Femur (tissue), 1 donor: Measurements from ENCODE around the gene IFI27L2.
A peak's percentile ranks its signal among the peaks of the same experiment; 100 is the strongest.

Source experiments
- DNase-seq: peaks from one replicate; pipeline ENCODE4 v3.0.0-alpha.2; 2017

Gene IFI27L2

DNA sequence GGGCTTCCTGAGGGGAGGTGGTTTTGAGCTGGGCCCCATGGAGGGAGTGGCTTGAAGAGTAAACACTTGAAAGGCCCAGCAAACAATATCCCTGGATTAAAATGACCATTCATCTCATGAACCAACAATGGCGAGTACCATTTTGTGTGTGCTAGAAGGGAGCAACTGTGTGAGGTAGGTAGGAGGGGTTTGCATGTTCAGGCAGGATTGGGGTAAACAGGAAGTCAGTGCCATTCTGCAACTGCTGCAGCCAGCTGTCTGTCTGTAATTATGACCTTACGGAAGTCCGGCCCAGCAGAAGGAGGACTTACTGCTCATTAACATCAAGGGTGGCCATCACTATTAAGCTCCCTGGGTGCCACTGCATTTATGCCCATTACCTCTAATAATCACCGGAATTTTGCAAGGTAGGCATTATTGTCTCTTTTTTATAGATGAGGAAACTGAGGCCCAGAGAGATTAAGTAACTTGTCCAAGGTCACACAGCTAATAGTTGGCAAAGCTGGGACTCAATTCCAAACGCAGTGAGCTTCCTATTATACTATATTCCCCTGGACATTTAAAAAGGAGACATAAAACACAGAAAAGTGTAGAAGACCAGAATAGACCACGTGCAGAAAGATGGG is 16.6 kb upstream of the IFI27L2 start:
- no peak for DNase-seq

DNA sequence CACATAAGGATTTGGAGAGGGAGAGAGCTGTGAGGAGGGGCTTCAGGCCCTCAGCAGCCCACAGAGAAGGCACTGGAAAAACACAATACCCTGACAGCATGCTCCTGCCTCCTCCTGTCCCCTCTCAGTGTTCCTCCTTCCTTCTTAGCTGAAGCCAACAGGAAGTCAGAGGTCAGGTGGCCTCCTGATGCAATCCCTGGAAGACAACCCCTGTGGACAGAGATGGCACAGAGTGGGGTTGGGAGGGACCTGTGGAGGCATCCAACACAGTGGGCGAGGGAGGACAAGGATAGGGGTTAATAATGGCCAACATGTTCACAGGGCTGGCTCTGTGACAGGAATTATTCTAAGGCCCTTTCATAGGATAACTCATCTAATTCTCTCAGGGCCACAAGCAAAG is 15.4 kb upstream of the IFI27L2 start:
- DNase-seq, result no peak

DNA sequence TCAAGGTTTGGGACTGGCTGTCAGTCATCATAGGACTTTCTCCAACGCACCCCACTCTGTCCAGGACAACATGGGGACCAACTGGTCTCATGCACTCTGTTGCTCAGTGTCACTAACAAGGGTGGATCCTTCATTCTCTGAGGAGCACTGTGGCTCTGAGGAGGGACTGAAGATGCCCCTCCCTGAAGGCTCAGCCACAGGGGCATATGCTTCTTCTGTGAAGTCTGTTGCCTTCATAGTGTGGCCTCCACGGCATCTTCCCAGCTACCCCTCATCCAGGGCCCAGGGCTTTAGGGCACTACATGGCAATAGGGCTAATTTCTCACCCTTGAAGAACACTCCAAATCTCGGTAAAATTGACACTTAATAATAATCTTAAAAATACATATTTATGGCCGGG is 14.3 kb upstream of the IFI27L2 start:
- DNase-seq, result no peak

DNA sequence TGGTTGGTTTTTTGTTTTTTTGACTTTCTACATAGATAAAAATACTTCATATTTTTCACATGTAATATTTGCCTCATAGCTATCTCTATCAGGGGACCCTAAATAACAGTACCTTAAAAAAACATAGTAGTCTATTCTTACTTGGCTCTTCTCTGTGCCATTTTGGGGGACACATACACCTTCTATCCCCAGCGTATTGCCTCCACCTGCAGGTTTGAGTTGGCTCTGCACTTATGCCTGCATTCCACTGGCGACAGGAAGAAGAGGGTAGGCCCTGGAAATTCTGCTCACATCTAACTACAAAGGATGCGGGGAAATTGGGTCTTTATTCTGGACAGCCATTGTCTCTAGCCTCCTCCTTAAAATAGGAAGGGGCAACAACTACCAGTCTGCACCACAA is 13.8 kb upstream of the IFI27L2 start:
- DNase-seq, result no peak

- no peak for DNase-seq
Measured at GRCh38 chr14:94142836-94143235, 13.4 kb upstream of the IFI27L2 start.

DNA sequence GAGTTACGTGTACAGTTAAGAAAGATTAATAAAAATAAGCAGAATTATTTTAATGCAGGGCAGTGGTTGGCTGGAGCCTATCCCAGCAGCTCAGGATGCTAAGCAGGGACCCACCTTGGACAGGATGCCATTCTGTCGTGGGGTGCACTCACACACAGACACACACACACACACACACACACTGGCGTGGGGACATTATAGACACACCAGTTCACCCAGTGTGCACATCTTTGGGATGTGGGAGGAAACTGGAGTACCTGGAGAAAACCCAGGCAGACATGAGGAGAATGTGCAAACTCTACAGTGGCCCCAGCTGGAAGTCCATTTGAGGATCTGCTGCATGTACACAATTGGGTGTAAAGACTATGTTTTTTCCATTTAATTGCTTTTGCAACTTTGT is 12.8 kb upstream of the IFI27L2 start:
- no peak for DNase-seq

DNA sequence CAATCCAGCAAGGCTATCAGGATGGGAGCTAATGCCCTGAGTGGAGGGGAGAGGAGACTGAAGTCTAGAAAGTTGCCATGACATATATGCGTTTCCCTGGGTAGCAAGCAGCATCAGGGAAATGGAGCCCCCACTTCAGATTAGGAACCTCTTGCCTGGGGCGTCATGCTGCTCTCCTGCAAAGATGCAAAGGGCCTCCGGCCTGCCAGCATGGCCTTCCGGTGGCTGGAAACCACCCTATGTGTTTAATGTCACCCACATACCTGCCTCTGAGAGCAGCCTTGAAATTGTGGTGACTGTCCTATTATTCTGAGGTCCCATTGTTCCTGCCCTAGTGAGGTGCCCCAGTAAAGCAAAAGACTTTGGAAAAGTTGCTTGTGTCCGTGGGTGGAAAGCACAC is 10.0 kb upstream of the IFI27L2 start:
- no peak for DNase-seq

DNA sequence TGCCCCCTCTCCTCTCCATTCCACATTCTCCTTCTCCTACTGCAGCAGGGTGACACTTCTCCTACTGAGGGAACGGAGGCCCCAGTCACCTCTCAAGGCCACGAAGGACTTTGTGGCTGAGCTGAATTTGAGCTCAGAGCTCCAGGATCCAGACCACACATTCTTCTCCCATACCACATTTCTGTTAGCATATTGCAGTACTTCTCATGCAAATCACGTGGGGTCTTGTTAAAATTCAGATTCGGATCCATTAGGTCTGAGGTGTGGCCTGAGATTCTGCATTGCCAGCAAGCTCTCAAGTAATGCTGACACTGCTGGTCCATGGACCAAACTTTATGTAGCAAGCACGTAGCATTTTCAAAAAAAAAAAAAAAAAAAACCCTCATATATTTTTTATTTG is 9.6 kb upstream of the IFI27L2 start:
- no peak for DNase-seq

- no peak for DNase-seq
Measured at GRCh38 chr14:94138251-94138650, 8.8 kb upstream of the IFI27L2 start.

- peak; percentile 85 for DNase-seq
Measured at GRCh38 chr14:94136575-94137331, 7.3 kb upstream of the IFI27L2 start.

GRCh38 chr14:94135476-94135875 is 6.1 kb upstream of the IFI27L2 start:
- no peak for DNase-seq

DNA sequence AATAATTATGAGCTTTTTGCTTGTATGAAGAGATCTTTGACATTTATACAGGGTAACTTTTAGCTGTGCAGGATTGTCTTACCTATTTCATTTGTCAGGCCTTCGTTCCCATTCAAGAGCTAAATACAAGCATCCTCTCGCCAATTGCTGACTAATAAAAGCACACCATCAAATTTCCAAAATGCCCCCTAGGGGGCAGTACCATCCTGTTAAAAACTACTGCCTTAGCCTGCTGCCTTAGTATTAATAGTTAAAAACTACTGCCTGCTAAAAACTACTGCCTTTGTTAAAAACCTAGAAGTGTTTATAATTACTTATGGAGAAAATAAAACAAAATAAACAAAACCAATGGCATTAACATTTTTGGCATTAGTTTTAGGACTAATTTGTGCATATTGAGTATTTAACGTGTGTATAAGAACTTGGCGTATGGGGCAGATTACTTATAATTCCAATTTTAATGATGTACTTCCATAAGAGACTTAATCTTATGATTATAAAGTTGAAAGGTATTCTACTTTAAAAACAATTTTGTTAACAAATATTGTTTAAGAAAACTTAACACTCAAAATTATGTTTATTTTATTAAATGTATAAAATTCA is 3.0 kb upstream of the IFI27L2 start:
- DNase-seq, result peak; percentile 61

GRCh38 chr14:94129758-94130414 is 482 bp upstream of the IFI27L2 start:
- peak; percentile 51 for DNase-seq

DNA sequence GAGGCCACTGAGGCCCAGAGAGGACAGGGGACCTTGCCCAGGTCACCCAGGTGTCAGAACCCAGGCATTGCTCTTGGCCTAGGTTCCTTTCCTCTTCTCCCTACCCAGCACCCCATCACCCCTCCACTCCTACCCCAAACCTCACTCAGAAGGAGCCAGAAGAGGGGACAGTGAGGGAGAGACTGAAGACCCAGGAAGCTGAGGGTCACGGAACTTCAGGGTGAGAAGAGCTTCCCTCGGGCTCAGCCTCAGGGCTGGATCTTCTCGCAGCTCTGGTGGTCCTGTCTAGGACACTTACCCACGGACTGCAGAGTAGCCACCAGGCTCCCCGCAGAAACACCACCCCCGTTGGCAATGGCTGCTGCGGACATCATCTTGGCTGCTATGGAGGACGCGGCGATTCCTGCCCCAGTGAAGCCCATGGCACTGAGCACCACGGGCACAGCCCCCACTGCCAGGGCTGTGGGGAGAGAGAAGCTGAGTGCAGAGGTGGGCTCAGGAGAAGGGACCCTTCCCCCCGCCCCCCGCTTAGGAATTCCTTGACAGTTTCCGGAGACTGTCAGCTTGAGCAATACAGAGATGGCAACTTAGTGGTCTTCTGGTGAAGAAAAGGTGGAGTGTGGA is 1.1 kb downstream of the IFI27L2 start:
- DNase-seq, result no peak

DNA sequence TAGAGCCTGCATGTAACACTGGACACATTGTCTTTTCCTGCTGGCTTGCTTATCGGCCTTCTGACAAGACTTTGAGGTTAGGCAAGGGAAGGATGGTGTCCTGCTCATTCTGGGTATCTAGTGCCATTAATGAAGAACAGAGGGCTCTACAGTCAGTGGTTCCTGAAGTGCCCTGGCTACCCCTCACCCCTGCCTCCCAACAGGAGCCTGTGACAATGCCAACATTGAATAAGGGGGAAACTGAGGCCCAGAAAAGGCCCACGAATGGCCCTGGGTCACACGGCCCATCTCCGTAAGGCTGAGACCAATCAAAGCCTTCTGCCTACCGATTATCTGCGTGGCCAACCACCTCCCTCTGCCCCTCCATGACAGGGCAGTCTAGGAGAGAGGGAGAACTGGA is 2.1 kb downstream of the IFI27L2 start:
- no peak for DNase-seq

GRCh38 chr14:94126800-94127199 is 2.6 kb downstream of the IFI27L2 start:
- DNase-seq, result no peak

DNA sequence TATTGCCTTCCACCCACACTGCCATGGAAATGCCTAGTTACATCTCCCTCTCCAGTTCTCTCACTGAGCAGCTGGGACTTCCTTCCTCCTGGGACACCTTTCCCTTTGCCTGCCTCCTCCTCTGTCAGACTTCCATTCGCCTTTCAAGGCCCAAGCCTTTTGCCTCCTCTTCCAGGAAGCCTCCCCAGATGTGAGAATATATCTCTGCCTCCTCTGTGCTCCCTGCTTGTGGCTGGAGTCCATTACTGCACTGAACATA is 3.1 kb downstream of the IFI27L2 start:
- no peak for DNase-seq

DNA sequence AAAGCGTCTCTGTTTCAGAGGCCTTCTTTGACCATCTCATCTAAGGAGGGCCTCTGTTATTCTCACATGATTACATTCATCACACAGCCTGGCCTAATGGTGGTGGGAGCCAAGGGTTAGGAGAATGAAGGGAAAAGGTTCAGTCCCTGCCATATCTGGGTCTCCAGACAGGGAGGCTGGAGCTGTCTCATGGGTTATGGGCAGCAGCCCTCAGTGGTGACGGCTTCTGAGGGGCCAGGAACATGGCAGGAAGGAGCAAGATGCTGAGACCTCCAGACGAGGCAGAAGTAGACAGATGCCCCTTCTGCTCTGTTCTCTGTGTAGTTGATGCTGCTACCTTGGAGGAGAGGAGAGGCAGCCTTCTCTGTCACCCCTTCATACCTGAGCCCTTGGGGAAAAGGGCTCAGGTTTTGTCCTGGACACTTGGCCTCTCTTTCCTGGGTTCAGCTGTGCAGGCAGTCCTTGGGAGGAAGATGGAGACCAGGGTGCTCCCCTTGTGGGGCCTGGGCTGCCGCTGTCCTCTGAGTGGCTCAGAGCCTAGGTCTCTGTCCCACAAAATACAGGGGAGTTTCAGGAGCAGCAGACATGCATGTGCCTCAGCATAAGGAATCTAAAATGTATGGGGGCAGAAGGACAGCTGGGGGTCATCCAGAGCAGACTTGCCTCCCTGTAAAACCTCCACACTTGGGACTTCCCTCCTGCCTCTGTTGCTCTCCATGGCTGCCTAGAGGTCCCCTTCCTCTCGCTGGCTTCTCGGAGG is 3.6 kb downstream of the IFI27L2 start:
- DNase-seq, result no peak

- no peak for DNase-seq
Measured at GRCh38 chr14:94124582-94125377, 4.6 kb downstream of the IFI27L2 start.

- no peak for DNase-seq
Measured at GRCh38 chr14:94123868-94124267, 5.5 kb downstream of the IFI27L2 start.

DNA sequence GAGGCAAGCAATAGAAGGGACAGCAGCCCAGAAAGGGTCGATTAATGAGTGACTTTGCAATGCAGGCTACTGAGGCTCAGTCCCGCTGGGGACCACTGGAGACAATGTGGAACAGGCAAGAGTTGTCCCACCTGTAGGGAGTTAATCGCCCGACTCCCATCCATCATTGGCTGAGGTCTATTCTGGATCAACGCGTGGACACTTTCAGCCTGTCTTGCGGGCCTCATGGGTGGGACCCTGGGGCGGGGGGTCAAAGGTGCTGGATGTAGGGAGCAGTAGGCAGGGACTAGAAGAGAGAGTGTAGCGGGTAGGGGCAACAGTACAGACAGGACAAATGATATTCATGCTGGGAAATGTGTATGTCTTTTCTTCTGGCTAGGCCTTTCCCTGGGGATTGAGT is 6.1 kb downstream of the IFI27L2 start:
- no peak for DNase-seq

- no peak for DNase-seq
Measured at GRCh38 chr14:94122438-94122837, 7.0 kb downstream of the IFI27L2 start.
